Peyer's patch (tissue), 4 donors: Measurements from ENCODE around the gene MTFP1. TPM values are rescaled to one million over a fixed set of nuclear protein-coding genes. Genes with fewer than 3 reads are reported as not detected.

Experiments used
- DNase-seq, 3 donors: peaks; one replicate each; pipeline ENCODE4 v3.0.0-alpha.2; 2017 to 2019
- H3K27ac ChIP-seq, 4 donors: fragments of 200-600 bp; sonication (generic); one replicate each; pipeline ENCODE4 v1.5.1; 2016 to 2019
- H3K27me3 ChIP-seq, 2 donors: fragments of 200-600 bp; sonication (generic); one replicate each; pipeline ENCODE4 v1.5.1; 2019
- H3K36me3 ChIP-seq, 3 donors: fragments of 200-600 bp; sonication (generic); one replicate each; pipeline ENCODE4 v1.5.1; 2016 to 2019
- H3K4me1 ChIP-seq, 4 donors: fragments of 200-600 bp; sonication (generic); one replicate each; pipeline ENCODE4 v1.5.1; 2016 to 2019
- H3K4me3 ChIP-seq, 4 donors: fragments of 200-600 bp; sonication (generic); 1 replicate in 3 of 4; 2 replicates in 1 of 4; pipeline ENCODE4 v1.5.1; 2016 to 2019; ENCODE audit warnings: mild to moderate bottlenecking in 1 of 4
- H3K9me3 ChIP-seq, 4 donors: fragments of 200-600 bp; sonication (generic); one replicate each; pipeline ENCODE4 v1.5.1; 2016 to 2019; ENCODE audit warnings: mild to moderate bottlenecking in 1 of 4
- CTCF ChIP-seq, 6 experiments: fragments of 450-650 bp in 4 of 6; fragments of 200-600 bp in 2 of 6; sonication (generic) in 1 of 6; IDR thresholded peaks; one replicate each; pipeline ENCODE4 v1.5.1; 2017 to 2019; ENCODE audit warnings: antibody characterized with exemption in 6 of 6, mild to moderate bottlenecking in 3 of 6, moderate library complexity in 1 of 6
- POLR2A ChIP-seq, 2 donors: fragments of 450-650 bp; IDR thresholded peaks; one replicate each; pipeline ENCODE4 v1.5.1; 2017; ENCODE audit warnings: antibody characterized with exemption in 2 of 2, mild to moderate bottlenecking in 2 of 2, moderate library complexity in 2 of 2
- total RNA-seq, 4 donors: library from RNA; depleted of rRNA; stranded (reverse); fragments of >200 nt; gene quantifications; one replicate each; pipeline ENCODE4 v1.1.0, GENCODE V29; 2016

Gene MTFP1
- total RNA-seq, 4 donors from 2014 or later, result 12.4 to 24.7 (median 19.2) TPM

GRCh38 chr22:30423959-30424533, 1.5 kb upstream of the MTFP1 start:
- peaks cover 5 to 41% (median 18%) of the 10 kb centered on the region in 4 donors for H3K4me1 ChIP-seq
- H3K9me3 ChIP-seq, result no peaks in the 10 kb centered on the region
- peak overlapping the region; percentile 62 to 68 (median 64) for H3K4me3 ChIP-seq
- no peaks in the 10 kb centered on the region for H3K27me3 ChIP-seq
- H3K27ac ChIP-seq, result peak overlapping the region; percentile 86 to 99 (median 96)
- peaks cover 0 to 8% (median 0%) of the 10 kb centered on the region in 3 donors for H3K36me3 ChIP-seq
- DNase-seq, result peak; percentile 98 to 100 (median 98)
- TF ChIP-seq CTCF (IDR thresholded peaks at IDR 0.05) (peak in 1 of 6 experiments; percentile 0), POLR2A (IDR thresholded peaks at IDR 0.05) (peak; percentile 68 to 86)

- TF ChIP-seq POLR2A (IDR thresholded peaks at IDR 0.05) (no peak), CTCF (IDR thresholded peaks at IDR 0.05) (peak in 1 of 6 experiments; percentile 17)
- H3K27ac ChIP-seq, result peak overlapping the region; percentile 86 to 99 (median 96)
- H3K9me3 ChIP-seq, result no peaks in the 10 kb centered on the region
- H3K4me1 ChIP-seq, result peaks cover 5 to 41% (median 18%) of the 10 kb centered on the region in 4 donors
- H3K27me3 ChIP-seq, result no peaks in the 10 kb centered on the region
- peaks cover 0 to 4% (median 0%) of the 10 kb centered on the region in 3 donors for H3K36me3 ChIP-seq
- DNase-seq, result no peak
- H3K4me3 ChIP-seq, result peak overlapping the region; percentile 62 to 68 (median 64)
Measured at GRCh38 chr22:30424534-30425326, 838 bp upstream of the MTFP1 start.

- no peaks in the 10 kb centered on the region for H3K27me3 ChIP-seq
Measured at GRCh38 chr22:30425327-30425615, 297 bp upstream of the MTFP1 start.

GRCh38 chr22:30426388-30427353, 1.1 kb downstream of the MTFP1 start:
- Histone ChIP-seq H3K9me3 (no peaks in the 10 kb centered on the region), H3K36me3 (peaks cover 0 to 4% (median 0%) of the 10 kb centered on the region in 3 donors), H3K27me3 (no peaks in the 10 kb centered on the region), H3K27ac (peak overlapping the region; percentile 68 to 85 (median 74)), H3K4me3 (peak overlapping the region; percentile 58 to 75 (median 70)), H3K4me1 (peaks cover 3 to 26% (median 15%) of the 10 kb centered on the region in 4 donors)
- peak; percentile 85 to 94 (median 90) for DNase-seq
- TF ChIP-seq CTCF (IDR thresholded peaks at IDR 0.05) (peak; percentile 43 to 90 (median 78)), POLR2A (IDR thresholded peaks at IDR 0.05) (peak in 1 of 2 donors; percentile 20)

More at GRCh38 chr22:30425327-30425615, 297 bp upstream of the MTFP1 start:
- Histone ChIP-seq H3K4me3 (peak overlapping the region; percentile 58 to 75 (median 70)), H3K9me3 (no peaks in the 10 kb centered on the region), H3K36me3 (peaks cover 0 to 4% (median 0%) of the 10 kb centered on the region in 3 donors), H3K27ac (peak overlapping the region; percentile 68 to 85 (median 74)), H3K4me1 (peaks cover 5 to 37% (median 18%) of the 10 kb centered on the region in 4 donors)
- TF ChIP-seq POLR2A (IDR thresholded peaks at IDR 0.05) (no peak), CTCF (IDR thresholded peaks at IDR 0.05) (no peak)
- DNase-seq, result no peak

GRCh38 chr22:30427871-30428270, 2.3 kb downstream of the MTFP1 start:
- H3K4me3 ChIP-seq, result no peak overlapping the region
- no peak overlapping the region for H3K27ac ChIP-seq
- no peaks in the 10 kb centered on the region for H3K9me3 ChIP-seq
- peaks cover 0 to 4% (median 0%) of the 10 kb centered on the region in 3 donors for H3K36me3 ChIP-seq
- TF ChIP-seq POLR2A (IDR thresholded peaks at IDR 0.05), result no peak
- no peak for TF ChIP-seq CTCF (IDR thresholded peaks at IDR 0.05)
- no peaks in the 10 kb centered on the region for H3K27me3 ChIP-seq
- peaks cover 0 to 15% (median 7%) of the 10 kb centered on the region in 4 donors for H3K4me1 ChIP-seq
- no peak for DNase-seq
